ENCODE data around the gene NHLRC2.
"Not testable (repeated sequence)": the region's sequence is repeated elsewhere in the genome, so short reads cannot be mapped to it uniquely, and the experiment has no call there.

Gene NHLRC2, protein sequence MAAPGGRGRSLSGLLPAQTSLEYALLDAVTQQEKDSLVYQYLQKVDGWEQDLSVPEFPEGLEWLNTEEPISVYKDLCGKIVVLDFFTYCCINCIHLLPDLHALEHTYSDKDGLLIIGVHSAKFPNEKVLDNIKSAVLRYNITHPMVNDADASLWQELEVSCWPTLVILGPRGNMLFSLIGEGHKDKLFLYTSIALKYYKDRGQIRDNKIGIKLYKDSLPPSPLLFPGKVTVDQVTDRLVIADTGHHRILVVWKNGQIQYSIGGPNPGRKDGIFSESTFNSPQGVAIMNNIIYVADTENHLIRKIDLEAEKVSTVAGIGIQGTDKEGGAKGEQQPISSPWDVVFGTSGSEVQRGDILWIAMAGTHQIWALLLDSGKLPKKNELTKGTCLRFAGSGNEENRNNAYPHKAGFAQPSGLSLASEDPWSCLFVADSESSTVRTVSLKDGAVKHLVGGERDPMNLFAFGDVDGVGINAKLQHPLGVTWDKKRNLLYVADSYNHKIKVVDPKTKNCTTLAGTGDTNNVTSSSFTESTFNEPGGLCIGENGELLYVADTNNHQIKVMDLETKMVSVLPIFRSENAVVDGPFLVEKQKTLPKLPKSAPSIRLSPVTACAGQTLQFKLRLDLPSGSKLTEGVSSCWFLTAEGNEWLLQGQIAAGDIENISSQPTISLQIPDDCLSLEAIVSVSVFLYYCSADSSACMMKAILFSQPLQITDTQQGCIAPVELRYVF

GRCh38 chr10:113854013-113854760, at the start of gene NHLRC2, which contains the start of gene DCLRE1A:
Gene NHLRC2, plus strand, starts transcription at chr10:113854661. Its CDS starts 212 bp downstream, at chr10:113854873.
Gene DCLRE1A, minus strand, starts transcription at chr10:113854082. Its CDS starts 900 bp downstream, at chr10:113853182.
- H3K4me3 ChIP-seq (replicated peaks in 1 of 2; ENCODE audit: low read depth in 2 of 2, low read length in 2 of 2), result peak within 1 kb of the TSS; percentile 81 to 86
- peak; percentile 87 to 90 for DNase-seq (ENCODE audit: low read depth in 2 of 2)
- TF ChIP-seq, protein P1, sequence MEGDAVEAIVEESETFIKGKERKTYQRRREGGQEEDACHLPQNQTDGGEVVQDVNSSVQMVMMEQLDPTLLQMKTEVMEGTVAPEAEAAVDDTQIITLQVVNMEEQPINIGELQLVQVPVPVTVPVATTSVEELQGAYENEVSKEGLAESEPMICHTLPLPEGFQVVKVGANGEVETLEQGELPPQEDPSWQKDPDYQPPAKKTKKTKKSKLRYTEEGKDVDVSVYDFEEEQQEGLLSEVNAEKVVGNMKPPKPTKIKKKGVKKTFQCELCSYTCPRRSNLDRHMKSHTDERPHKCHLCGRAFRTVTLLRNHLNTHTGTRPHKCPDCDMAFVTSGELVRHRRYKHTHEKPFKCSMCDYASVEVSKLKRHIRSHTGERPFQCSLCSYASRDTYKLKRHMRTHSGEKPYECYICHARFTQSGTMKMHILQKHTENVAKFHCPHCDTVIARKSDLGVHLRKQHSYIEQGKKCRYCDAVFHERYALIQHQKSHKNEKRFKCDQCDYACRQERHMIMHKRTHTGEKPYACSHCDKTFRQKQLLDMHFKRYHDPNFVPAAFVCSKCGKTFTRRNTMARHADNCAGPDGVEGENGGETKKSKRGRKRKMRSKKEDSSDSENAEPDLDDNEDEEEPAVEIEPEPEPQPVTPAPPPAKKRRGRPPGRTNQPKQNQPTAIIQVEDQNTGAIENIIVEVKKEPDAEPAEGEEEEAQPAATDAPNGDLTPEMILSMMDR (IDR thresholded peaks at IDR 0.05; ENCODE audit: low read depth, low read length), result no peak

GRCh38 chr10:113806503-113806902, 48.0 kb upstream of the NHLRC2 start:
- H3K4me3 ChIP-seq (replicated peaks in 1 of 2; ENCODE audit: low read depth in 2 of 2, low read length in 2 of 2), result no peak overlapping the region
- TF ChIP-seq, protein P1 (IDR thresholded peaks at IDR 0.05; ENCODE audit: low read depth, low read length), result no peak
- no peak for DNase-seq (ENCODE audit: low read depth in 2 of 2)

GRCh38 chr10:113808168-113808567, 46.3 kb upstream of the NHLRC2 start:
- TF ChIP-seq, protein P1 (IDR thresholded peaks at IDR 0.05; ENCODE audit: low read depth, low read length), result no peak
- no peak for DNase-seq (ENCODE audit: low read depth in 2 of 2)
- H3K4me3 ChIP-seq (replicated peaks in 1 of 2; ENCODE audit: low read depth in 2 of 2, low read length in 2 of 2), result no peak overlapping the region

DNA sequence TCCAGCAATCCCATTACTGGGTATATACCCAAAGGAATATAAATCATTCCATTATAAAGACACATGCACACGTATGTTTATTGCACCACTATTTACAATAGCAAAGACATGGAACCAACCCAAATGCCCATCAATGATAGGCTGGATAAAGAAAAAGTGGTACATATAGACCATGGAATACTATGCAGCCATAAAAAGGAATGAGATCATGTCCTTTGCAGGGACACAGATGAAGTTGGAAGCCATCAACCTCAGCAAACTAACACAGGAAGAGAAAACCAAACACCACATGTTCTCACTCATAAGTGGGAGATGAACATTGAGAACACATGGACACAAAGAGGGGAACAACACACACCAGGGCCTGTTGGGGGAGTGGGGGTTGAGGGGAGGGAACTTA, 39.8 kb upstream of the NHLRC2 start:
- not testable (repeated sequence) for DNase-seq (ENCODE audit: low read depth in 2 of 2)

GRCh38 chr10:113819989-113820388, 34.5 kb upstream of the NHLRC2 start:
- TF ChIP-seq, protein P1 (IDR thresholded peaks at IDR 0.05; ENCODE audit: low read depth, low read length), result no peak
- DNase-seq (ENCODE audit: low read depth in 2 of 2), result no peak
- H3K4me3 ChIP-seq (replicated peaks in 1 of 2; ENCODE audit: low read depth in 2 of 2, low read length in 2 of 2), result no peak overlapping the region

More for the DNA sequence above, 39.8 kb upstream of the NHLRC2 start:
- H3K4me3 ChIP-seq (replicated peaks in 1 of 2; ENCODE audit: low read depth in 2 of 2, low read length in 2 of 2), result not testable (repeated sequence)

DNA sequence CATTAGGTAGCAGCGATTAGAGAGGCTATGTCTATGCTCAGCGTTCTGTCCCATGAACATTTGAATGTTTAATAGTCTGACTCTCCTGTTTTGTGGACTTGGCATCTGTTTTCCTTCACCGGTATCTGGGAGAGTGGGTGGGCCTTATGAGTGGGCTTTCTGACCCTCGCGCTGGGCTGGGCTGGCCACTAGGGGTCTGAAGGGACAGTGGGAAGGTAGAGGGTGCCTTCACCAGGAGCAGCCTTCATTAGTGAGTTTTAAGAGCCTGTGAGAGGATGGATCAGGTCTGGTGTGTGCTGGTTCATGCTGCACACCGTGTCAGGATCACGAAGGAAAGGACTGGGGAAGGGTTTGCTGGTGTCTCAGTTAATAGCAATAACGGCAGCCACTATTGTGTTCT, 34.0 kb upstream of the NHLRC2 start:
- no peak overlapping the region for H3K4me3 ChIP-seq (replicated peaks in 1 of 2; ENCODE audit: low read depth in 2 of 2, low read length in 2 of 2)
- TF ChIP-seq, protein P1 (IDR thresholded peaks at IDR 0.05; ENCODE audit: low read depth, low read length), result no peak
- DNase-seq (ENCODE audit: low read depth in 2 of 2), result no peak

GRCh38 chr10:113821306-113821705, 33.2 kb upstream of the NHLRC2 start:
- DNase-seq (ENCODE audit: low read depth in 2 of 2); H3K4me3 ChIP-seq (replicated peaks in 1 of 2; ENCODE audit: low read depth in 2 of 2, low read length in 2 of 2): not testable (repeated sequence)
